Testis (tissue), 2 donors: Measurements from ENCODE around the gene GOLGA5.

ENCODE experiments used
- CTCF ChIP-seq, 3 experiments: fragments of 450-650 bp in 2 of 3; fragments of 200-600 bp in 1 of 3; sonication (generic) in 1 of 3; IDR thresholded peaks; one replicate each; pipeline ENCODE4 v1.5.1; 2016 to 2019; ENCODE audit warnings: antibody characterized with exemption in 3 of 3, mild to moderate bottlenecking in 2 of 3, moderate library complexity in 1 of 3
- POLR2A ChIP-seq: fragments of 450-650 bp; IDR thresholded peaks from one replicate; pipeline ENCODE4 v1.6.1; 2017; ENCODE audit warnings: antibody characterized with exemption, mild to moderate bottlenecking, moderate library complexity

GRCh38 chr14:92798811-92799210 is 4.7 kb downstream of the GOLGA5 start:
- TF ChIP-seq POLR2A (no peak), CTCF (IDR thresholded peaks at IDR 0.05) (no peak)
